GM12873 (cell line): ENCODE measurements around the gene FBXW4.

Experiments
- CTCF ChIP-seq: IDR thresholded peaks from 2 replicates; pipeline ENCODE4 v1.5.1; 2012; ENCODE audit warnings: low read depth, mild to moderate bottlenecking, moderate library complexity, low read length, control low read depth; ENCODE audit not compliant: insufficient read depth; ENCODE audit errors: missing control alignments

FBXW4 gene

DNA sequence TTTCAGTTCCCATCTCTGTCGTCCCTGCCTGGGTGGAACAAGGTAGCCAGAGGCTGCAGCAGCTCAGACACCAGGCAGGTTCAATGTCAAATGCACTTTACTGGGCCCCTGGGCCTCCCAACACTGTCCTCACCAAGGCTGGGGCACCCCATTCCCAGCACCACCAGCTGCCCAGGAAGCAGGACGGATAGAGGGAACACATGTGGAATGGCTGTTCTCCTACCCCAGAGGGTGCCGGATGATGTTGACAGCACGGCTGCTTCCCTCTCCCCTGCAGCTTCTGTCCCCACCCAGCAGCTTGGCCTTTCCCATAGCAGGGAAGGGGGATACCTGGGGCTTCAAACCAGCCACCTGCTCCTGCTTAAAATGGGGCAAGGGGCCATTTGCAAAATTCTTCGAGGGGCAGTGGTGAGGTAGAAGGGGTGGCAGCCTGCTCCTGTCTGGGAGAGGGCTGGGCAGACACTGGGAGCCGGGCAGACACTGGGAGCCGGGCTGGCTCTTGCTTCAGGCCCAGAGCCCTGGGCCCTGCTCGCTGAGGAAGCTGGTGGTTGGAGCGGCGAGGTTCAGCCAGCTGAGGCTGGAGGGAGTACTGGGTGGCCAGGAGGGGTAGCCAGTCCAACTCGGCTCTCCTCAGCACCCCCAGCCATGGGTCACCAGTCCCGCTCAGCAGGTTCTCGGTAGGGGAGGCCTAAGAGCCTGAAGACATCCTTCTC lies 116.0 kb downstream of the FBXW4 start:
- TF ChIP-seq CTCF = no peak

GRCh38 chr10:101578192-101578591 lies 116.8 kb downstream of the FBXW4 start:
- TF ChIP-seq CTCF = no peak

DNA sequence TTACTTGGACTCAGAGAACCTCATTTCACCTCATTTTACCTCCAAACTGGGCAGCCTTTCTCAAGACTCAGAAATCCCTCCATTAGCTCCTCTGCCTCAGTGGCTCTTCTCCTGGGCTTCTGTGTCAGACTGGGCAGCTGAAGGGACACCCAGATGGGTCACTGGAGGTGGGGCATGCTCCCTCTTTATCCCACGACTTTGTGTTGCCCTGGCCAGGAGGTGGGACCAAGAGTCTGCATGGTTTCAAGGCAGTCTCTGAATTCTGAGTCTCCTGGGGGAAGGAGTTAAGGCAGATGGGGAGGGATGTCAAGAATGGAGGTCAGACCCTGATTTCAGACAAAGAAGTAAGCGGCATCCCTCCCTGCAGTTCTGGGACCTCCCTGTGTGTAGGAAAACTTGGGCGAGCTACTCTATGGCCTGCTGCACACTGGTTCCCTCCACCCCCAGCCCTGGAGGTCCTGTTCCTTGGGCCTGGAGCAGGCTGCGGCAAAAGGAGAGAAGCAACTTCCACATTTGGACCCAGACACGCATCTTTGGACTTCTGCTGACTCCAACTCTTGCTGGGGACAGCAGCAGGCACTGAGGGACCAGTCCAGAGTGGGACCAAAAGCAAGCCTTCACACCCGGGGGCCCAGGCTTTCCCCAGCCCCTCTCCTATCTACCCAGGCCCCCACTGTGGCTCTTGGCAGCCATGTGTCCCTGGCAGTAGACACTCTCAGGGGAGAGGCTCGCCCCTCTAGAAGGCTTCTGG lies 117.7 kb downstream of the FBXW4 start:
- no peak for TF ChIP-seq CTCF

DNA sequence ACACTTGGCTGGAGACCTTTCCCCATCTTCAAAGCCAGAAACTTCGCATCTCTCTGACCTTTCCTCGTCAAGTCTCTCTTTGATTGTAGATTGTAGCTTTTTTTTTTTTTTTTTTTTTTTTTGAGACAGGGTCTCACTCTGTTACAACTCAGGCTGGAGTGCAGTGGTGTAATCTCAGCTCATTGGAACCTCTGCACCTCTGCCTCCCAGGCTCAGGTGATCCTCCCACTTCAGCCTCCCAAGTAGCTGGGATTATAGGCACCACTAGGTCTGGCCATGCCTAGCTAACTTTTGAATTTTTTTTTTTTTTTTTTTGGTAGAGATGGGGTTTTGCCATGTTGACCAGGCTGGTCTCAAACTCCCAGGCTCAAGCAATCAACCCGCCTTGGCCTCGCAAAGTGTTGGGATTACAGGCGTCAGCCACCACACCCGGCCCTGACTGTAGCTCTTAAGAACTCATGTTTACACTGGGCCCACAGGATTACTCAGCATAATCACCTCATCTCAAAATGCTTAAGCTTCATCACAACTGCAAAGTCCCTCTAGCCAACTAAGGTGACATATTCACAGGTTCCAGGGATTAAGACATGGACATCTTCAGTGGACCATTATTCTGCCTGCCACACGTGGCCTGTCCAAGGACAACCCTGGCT lies 118.6 kb downstream of the FBXW4 start:
- no peak for TF ChIP-seq CTCF

- no peak for TF ChIP-seq CTCF
Measured at GRCh38 chr10:101575580-101576210, 119.3 kb downstream of the FBXW4 start.

- no peak for TF ChIP-seq CTCF
Measured at GRCh38 chr10:101575091-101575490, 119.9 kb downstream of the FBXW4 start.
